CD4-positive, alpha-beta T cell treated with Interleukin-15 for 4 hours (primary cell): Measurements from ENCODE around the gene VPS33B.
A peak's percentile ranks its signal among the peaks of the same experiment; 100 is the strongest.

Experiments used
- DNase-seq: peaks from one replicate; pipeline ENCODE4 v3.0.0-alpha.2; 2020; ENCODE audit warnings: low spot score

VPS33B gene

GRCh38 chr15:90979582-90979981, 42.8 kb downstream of the VPS33B start:
- no peak for DNase-seq

DNA sequence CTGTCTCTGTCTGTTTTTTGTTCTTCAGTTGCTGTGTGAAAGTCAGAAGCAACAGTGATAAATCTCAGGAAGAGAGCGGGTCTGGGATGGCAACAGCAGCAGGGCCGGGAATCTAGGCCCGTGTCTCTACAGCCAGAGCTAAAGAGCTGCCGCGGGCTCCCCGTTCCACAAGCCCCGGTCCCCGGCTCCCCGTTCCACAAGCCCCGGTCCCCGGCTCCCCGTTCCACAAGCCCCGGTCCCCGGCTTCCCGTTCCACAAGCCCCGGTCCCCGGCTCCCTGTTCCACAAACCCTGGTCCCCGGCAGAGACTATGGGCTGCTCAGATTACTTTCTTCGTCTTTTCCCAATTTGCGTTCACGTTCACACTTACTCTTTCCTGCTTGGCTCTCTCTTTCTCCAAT, 48.2 kb downstream of the VPS33B start:
- no peak for DNase-seq

DNA sequence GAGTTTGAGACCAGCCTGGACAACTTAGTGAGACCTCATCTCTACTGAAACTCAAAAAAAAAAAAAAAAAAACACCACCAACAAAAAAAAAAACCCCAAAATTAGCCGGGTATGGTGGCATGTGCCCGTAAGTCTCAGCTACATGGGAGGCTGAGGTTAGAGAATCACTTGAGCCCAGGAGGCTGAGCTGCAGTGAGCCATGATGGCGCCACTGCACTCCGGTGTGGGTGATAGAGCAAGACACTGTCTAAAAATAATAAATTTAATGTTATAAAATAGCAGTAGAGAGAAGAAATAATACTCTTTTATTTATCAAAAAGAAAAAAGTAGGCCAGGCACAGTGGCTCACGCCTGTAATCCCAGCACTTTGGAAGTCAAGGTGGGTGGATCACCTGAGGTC, 50.3 kb downstream of the VPS33B start:
- no peak for DNase-seq

- DNase-seq: no peak
Observed at GRCh38 chr15:90970274-90970673, 52.1 kb downstream of the VPS33B start.

DNA sequence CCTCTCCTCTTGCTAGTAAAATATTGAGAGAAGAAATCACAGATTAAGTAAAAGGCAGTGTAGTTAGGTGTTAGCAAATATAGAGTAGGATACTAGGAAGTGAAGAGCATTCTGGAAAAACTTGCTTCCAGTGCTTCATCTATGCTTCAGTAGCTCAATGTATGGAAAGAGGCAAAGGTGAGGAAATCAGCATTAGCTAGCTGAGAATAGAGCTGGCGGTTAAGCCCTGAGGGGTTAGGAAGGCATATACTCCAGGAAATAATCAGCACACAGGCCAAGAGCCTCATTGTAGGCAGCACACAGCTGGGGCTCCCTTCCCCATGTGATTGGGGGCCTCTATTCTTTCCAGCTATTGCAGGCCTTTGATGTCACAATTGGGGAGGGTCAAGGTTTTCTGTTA, 54.0 kb downstream of the VPS33B start:
- DNase-seq: no peak

GRCh38 chr15:90967206-90967605, 55.2 kb downstream of the VPS33B start:
- DNase-seq: no peak

- no peak for DNase-seq
Observed at GRCh38 chr15:90966262-90966661, 56.1 kb downstream of the VPS33B start.

DNA sequence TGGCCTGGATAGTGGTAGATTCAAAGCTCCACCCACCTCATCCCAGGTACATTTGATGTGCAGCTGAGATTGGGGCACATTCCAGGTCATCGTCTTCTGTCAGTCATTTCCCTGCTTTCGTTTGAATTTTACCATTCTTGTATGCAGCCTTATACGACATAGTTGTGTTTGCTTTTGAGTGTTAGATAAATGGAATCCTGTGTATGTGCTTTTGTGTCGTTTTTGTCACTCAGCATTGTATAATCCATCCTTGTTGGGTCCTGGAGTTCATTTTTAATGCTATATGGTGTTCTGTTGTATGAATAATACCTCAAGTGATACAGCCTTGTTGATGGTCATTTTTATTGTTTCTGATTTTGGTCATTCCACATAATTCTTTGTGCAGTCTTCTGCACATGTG, 60.4 kb downstream of the VPS33B start:
- no peak for DNase-seq

DNA sequence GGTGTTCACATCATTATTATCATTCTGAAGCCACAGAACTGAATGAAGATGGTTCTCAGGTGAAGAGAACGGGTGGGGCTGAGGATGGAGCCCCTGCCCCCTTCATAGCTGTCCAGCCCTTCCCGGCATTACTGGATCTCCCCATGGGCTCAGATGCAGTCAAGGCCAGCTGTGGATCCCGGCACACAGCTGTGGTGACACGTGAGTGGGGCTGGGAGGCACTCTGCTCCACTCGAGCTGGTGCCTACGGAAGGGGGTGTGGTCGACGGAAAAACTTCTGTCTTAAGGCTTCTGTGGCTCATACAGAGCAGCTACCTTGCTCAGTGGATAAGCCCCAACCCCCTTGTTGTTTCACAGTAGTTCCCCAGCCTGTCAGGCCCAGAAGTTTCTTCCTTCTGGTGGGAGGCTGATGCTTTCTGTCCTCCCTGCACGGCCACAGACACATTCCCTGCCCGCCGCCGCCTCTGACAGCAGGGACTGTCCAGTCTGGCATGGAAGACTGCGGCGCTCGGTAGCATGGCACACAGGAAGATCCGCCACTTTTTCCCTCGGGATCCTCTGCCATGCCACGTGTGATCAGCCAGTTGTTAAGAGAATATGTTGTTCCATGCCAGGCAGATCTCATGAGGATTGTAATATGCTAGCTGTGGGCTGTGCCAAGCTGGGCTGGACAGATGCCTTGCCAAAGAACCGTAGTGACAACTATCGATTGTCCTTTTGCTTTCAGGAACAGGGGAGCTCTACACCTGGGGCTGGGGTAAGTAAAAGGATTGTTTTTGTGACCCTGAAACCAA, 61.9 kb downstream of the VPS33B start:
- no peak for DNase-seq

DNA sequence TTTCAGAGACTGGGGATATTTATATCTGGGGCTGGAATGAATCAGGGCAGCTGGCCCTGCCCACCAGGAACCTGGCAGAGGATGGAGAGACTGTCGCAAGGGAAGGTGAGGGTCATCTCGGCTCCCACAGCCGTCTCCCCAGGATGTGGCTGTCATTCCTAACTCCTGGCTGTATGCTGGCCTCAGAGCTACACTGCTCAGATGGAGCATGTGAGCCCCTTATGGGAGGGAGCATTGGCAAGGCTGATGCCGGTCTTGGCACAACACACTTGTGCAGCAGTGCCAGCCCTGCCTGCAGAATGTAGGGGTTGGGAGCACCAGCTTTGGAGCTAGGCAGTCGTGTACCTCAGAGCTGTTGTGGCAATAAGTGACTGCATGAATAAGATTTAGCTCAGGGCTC, 62.5 kb downstream of the VPS33B start:
- no peak for DNase-seq

DNA sequence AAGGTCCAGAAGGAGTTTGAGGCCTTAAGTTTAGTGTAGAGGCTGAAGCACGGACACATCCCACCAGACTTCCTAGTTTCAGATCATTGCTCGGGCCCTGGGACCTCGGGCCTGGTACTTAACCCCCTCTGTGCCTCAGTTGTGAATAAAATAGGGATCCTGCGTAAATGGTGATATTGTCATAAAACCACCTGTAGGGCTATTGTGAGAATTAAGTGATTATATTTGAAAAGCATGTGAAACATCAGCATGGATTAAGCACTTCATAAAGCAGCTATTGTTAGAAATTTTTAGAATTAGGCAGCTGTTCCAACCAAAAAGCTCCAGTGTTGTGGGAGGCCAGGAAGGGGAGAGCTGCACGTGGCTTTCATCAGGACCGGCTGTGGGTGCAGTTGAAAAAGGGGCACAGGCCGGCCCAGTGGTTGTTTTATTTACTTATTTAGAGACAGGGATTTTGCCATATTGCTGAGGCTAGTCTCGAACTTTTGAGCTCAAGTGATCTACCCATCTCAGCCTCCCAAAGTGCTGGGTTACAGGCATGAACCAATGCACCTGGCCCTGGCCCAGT, 63.3 kb downstream of the VPS33B start:
- DNase-seq: no peak

DNA sequence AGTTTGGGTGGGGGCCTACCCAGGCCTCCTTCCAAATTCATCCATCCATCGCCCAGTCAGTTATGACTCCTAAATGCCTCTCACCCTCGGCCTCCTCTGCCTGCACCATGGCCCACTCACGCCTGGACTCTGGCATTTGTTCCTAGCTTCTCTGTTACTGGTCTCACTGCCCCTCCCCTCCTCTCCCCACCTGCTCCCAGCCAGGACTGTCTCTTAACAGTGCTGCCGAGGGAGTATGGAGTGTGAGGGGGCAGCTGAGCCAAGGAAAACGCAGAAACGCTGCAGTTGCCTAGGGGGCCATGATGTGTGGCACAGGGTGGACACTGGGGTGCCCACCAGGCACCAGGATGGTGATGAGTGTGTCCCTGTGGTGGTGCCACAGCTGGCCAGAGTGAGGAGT, 64.6 kb downstream of the VPS33B start:
- DNase-seq: no peak

DNA sequence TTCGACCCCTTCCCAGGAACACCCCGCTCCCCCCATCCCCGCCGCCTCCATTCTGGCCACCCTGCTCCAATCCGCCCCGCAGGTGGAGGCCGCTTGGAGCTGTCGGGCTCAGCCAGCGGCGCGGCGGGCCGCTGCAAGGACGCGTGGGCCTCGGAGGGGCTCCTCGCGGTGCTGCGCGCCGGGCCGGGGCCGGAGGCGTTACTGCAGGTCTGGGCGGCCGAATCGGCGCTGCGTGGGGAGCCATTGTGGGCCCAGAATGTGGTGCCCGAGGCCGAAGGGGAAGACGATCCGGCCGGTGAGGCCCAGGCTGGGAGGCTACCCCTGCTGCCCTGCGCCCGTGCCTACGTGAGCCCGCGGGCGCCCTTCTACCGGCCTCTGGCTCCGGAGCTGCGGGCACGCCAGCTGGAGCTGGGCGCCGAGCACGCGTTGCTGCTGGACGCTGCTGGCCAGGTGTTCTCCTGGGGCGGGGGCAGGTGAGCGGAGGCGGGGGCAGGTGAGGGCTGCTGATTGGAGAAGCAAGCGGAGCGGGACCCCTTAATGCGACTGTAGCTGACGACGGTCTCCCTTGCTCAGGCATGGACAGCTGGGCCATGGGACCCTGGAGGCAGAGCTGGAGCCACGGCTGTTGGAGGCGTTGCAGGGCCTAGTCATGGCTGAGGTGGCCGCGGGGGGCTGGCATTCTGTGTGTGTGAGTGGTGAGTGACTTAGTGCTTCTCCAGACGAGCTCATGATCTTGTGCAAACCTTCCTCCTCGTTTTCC, 65.2 kb downstream of the VPS33B start:
- DNase-seq: no peak

DNA sequence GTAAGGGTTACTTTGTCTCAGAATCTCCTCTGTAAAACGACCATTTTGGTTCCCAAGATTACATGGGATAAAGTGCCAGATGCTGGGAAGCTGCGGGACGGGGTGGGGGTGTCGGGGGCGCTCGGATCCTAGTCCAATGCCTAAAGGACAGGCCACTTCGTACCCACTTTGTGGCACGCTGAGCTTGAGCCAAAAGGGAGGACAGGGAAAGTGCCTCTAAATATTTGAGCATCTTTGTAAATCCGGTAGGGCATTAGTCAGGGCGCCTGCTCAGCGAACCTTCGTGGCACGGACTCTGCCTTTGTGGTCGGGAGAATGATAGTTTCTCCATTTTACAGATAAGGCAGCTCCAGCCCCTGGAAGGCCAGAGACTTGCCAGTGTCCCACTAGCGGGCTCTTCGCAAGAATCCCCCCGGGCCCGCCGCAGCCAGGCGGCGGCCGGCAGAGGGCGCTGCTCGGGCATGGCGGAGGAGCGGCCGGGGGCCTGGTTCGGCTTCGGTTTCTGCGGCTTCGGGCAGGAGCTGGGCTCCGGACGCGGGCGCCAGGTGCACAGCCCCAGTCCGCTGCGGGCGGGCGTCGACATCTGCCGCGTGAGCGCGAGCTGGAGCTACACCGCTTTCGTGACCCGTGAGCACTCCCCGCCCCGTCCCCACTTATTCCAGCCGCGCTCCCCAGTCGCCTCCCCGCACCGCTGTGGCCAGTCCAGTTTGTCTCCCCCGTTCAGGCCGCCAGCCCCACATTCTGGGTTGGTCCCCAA, 65.9 kb downstream of the VPS33B start:
- DNase-seq: peak; percentile 51

GRCh38 chr15:90955624-90956273, 66.6 kb downstream of the VPS33B start:
- DNase-seq: no peak

DNA sequence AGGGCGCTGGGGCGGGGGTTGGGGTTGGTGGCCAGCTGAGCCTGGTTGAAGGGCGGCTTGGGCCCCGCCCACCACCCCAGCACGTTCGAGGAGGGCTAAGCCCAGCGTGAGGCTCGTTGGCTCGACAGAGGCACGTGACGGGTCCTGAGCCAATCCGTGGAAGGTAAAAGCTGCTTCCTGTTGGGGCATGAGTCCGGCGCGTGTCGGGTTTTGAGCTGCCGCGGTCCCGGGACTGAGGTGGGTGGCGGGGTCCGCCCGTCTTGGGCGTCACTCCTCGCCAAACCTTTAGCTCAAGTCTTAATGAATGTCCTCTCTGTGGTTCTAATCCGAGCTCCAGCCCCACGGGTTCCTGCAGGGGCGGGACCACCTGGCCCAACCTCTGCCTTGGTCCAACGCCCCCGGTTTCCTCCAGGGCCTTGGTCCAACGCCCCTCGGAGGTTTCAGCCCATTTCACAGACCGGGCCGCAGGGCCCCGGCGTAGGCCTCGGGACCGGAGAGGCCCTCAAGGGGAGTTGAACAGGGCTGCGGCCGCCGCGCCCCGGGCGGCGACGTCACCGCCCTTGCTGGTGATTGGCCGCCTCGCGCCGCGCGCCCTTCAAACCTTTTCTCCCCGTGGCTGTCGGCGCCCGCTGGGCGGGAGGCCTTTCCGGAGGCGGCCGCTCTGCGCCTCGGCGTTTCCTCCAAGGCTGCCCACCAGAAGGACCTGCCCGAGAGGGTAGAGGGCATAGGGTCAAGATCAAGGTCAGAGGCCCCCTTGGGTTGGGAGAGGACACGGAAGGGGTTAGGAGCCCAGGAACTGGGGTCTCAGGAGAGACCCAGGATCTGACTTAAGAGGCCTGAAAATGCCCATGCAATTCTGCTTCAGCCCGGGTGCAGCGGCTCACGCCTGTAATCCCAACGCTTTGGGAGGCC, 67.4 kb downstream of the VPS33B start, which contains the start of gene RCCD1:
Gene RCCD1, plus strand, starts transcription at position 173 of the 912 bp plus-strand sequence. CDS start 1,851 bp downstream, outside the sequence.
- peak; percentile 84 for DNase-seq

- no peak for DNase-seq
Observed at GRCh38 chr15:90953947-90954711, 68.3 kb downstream of the VPS33B start.

GRCh38 chr15:90952901-90953677, 69.3 kb downstream of the VPS33B start:
- DNase-seq: no peak

DNA sequence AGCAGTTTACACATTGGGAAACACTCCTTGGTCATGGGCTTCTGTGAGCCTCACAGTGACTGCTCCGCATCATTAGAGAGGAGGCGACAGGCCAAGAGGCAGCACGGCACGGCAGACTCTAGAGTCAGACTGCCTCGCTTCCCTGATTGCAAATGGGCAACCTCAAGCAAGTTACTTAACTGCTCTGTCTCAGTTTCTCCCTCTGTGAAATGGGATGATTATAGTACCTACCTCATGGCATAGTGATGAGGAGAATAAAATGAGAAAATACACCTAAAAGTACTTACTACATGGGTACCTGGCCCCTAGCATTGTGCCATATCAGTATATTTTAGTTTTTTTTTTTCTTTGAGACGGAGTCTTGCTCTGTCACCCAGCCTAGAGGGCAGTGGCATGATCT, 71.7 kb downstream of the VPS33B start:
- DNase-seq: no peak
